GM18498 (cell line): Measurements from ENCODE around the gene MYO3B.

Experiments used
- ATAC-seq: cut with Tn5 transposase; IDR thresholded peaks from one replicate; pipeline ENCODE4 v1.9.1; 2021; ENCODE audit warnings: mild to moderate bottlenecking, moderate library complexity; ENCODE audit not compliant: unreplicated experiment

Gene MYO3B

GRCh38 chr2:170162271-170162632 lies 15.7 kb upstream of the MYO3B start:
- ATAC-seq, result no peak

DNA sequence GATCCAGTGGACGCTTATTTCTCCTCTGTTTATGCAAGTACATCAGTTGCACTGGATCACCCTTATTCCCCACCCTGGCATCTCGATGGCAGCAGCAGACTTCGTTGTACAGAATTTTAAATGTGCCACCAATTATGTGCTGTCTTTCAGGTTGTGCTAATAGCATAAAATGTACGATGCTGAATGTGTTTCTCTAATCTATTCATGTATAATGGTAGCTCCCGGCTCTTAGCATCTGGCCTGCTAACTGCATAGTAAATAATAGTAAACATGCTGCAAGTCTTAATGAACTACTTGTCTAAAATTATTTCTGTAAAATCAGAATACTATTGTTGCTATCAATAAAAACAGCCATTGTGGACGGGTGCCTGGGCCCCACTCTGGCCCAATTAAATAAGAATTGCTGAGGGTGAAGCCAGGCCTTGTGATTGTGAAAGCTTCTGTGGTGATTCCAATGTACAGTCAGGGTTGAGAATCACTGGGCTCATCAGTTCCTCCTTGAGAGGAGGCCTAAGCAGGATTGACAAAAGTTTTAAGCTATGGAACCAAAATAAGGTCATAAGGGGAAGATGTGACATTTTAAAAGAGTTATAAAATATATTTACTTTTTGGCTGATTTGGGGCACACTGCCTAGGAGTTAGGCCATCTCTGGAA lies 14.4 kb upstream of the MYO3B start:
- no peak for ATAC-seq

GRCh38 chr2:170165129-170165528 lies 12.8 kb upstream of the MYO3B start:
- no peak for ATAC-seq

GRCh38 chr2:170166735-170167134 lies 11.2 kb upstream of the MYO3B start:
- ATAC-seq, result no peak

GRCh38 chr2:170170281-170171040 lies 7.5 kb upstream of the MYO3B start:
- ATAC-seq, result no peak

DNA sequence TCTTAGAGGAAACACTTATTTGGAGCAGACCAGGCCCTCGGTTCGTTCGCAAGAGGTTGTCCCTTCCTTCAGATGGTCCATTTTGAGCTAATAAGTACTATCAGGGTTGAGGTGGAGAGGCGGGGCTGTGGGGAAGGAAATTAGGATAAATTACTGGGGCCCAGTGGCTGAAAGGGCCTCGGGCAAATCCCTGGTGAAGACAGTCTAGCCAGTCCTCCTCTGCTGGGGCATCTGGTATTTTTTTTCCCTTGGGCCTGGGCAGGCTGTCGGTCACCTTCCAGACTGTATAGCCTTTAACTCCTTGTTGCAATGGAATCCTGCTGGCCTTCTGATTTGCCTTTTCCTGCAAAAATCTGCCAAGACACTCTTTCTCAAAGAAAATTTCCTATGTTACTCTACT lies 1.7 kb upstream of the MYO3B start:
- ATAC-seq, result no peak

DNA sequence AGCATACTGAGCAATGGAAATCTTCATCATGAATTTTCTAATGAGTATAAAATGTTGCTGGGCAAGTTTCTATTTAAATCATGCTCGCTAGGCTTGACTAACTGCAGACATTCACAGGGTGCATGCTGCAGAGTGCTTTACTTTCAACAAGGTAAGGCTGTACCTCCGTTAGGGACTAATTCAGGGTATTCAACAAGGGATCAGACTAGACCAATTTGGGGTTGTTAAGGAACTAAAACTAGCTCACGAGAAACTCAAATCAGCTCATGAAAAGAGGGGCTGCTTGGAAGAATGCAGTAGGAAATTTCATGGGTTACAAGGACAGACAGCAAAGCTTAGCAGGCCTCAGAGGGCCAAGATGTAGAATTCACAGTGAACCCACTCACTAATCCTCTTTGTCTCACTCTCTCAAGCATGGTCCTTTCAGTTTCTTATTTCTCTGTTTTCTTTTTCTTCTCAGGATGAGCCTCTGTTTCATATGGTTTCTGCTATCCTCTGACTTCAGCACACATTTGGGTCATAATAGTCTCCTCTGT lies 2.2 kb downstream of the MYO3B start:
- ATAC-seq, result peak; percentile 77

DNA sequence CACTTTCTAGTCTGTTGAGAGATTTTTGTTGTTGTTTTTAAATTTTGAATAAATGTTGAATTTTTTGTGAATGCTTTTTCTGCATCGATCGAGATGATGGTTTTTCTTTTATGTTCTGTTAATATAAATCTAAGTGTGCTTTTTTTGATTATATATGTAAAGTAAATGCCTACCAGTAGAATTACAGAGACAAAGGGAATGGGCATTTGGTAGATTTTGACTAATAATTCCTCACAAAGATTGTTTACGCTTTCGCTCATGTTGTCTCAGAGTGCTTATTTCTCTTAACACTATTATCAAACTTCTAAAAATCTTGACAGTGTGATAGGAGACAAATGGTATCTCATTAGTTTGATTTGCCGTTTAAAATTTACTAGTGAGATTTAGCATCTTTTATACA lies 3.7 kb downstream of the MYO3B start:
- ATAC-seq, result no peak

DNA sequence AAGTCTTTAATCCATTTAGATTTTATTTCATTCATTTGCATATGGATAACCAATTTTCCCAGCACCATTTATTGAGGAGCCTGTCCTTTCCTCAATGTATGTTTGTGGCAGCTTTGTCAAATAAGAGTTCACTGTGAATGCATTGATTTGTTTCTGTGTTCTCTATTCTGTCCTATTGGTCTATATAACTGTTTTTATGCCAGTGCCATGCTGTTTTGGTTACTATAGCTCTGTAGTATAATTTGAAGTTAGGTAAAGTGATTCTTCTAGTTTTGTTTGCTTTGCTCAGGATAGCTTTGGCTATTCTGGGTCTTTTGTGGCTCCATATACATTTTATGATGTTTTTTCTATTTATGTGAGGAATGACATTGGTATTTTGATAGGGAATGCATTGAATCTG lies 7.4 kb downstream of the MYO3B start:
- no peak for ATAC-seq

- no peak for ATAC-seq
These were observed 11.8 kb downstream of the MYO3B start for GRCh38 chr2:170189757-170190156.

DNA sequence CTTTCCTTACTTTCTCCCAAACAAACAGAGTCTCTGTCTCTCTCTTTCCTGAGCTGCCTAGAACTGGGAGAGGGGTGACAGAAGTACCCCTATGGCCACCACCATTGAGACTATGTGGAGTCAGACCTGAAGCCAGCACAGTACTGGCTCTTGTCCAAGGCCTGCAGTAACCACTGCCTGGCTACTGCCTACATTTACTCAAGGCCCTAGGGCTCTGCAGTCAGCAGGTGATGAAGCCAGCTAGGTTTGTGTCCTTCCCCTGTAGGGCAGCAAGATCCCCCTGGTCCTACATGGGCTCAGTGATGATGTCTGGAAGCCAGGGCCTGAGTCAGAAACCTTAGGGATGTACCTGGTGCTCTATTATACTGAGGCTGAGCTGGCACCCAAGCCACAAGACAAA lies 12.2 kb downstream of the MYO3B start:
- no peak for ATAC-seq

DNA sequence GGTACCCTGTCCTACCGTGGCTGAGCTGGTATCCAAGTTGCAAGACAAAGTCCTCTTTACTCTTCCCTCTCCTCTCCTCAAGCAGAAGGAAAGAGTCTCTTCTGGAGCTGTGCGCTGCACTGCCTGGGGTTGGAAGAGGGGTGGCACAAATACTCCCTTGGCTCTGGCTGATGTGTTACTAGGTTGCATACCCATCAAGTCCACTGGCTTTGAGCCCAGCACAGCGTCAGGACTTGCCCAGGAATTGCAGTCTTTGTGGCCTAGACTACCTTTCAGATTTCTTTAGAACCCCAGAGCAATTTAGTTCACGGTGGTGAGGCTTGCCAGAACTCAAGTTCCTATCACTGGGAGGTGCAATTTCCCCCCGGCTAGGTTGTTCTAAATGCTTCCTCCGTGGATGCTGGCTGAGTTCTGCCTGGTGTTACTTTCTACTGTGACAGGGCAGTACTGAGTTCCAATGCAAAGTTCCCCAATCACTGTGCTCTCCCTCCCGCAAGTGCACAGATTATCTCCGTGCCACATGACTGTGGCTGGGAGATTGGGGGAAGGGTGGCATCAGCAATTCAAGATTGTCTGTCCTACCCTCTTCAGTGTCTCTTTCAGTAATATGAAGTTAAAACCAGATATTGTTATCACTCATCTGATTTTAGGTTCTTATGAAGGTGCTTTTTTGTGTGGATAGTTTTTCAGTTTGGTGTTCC lies 13.4 kb downstream of the MYO3B start:
- no peak for ATAC-seq

DNA sequence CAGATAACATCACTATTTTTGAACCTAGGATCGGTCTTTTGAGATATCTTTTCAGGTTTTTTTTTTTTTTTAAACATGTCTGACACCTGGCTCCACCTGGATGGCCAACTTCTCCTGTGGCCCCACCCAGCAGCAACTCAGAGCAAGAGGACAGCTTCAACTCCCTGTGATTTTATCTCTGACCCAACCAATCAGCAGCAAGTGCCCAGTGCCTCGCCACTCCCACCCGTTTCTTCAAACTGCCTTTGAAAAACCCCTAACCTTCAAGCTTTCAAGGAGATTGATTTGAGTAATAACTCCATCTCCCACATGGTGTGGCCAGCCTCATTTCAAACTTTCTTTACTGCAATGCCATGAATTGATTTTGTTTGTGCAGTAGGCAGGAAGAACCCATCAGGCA lies 19.0 kb downstream of the MYO3B start:
- no peak for ATAC-seq

- no peak for ATAC-seq
These were observed 23.3 kb downstream of the MYO3B start for GRCh38 chr2:170201275-170201674.

GRCh38 chr2:170201734-170202393 lies 23.9 kb downstream of the MYO3B start:
- ATAC-seq, result no peak

GRCh38 chr2:170202437-170202836 lies 24.5 kb downstream of the MYO3B start:
- ATAC-seq, result no peak

DNA sequence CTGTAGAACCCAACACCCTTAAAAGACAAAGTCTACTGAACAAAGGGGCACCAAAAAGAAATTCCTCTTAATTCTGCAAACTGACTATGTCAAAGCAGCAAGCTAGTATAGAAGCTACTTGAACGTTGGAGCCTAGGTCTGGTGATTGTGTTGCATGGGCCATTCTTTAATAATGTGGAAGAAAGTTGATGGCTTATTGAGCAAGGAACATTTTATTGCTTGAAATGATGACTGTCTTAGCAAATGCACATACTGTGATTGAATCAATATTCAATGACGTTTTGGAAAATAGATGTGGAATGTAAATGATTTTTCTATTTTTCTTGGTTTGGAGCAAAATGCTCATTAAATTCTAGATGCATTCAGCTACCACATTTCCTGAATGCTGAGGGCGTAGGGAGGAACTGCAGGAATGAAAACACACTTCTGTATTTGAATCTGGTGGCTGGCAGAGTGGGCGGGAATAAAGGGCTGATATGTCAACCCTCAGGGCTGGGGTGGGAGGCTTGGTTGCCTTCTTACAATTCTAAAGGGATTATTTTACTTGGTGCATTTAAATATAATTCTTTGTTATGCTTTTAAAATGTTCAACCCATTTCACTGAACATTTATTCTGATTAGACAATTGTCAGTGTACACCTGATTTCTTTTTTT lies 26.5 kb downstream of the MYO3B start:
- ATAC-seq, result no peak

- no peak for ATAC-seq
These were observed 28.3 kb downstream of the MYO3B start for GRCh38 chr2:170206246-170206645.

- ATAC-seq, result no peak
These were observed 29.0 kb downstream of the MYO3B start for GRCh38 chr2:170206805-170207407.

DNA sequence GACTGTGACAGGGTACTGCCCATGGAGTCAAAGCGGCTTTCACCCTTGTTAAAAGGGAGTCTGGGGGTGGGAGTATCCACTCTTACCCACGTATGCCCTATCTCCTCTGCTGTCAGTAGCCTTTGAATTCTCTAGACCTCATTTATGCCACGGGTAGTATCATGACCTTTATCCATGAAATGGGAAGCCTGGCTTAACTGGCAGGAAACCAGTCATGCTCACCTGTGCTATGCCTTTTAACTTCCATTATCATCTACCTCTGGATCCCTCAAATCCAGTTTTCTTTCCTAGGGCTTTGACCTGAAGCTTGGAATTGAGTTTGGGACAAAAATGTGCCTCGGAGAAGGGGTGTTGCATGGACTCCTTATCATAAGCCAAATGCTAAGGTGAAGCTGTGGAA lies 30.0 kb downstream of the MYO3B start:
- no peak for ATAC-seq
